ENCODE measurements around the gene ZNF516.

Gene ZNF516

DNA sequence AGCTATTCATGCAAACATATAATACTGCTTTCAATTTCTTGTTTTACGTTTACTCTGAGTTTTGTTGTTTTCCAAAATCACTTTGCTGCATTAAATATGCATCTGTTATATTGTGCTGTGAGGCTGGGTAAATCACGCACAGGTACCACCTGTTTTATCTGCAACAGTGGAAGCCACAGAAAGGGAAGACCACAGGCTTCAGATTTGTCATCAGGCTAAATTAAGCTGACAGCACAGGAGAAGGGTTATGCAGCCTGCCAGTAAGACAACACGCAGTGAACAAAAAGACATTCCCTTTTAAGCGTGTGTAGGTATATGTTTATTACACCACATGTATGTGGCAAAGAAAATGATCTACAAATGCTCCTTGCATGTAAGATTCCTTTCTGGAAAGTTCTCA, 38.2 kb downstream of the ZNF516 start:
- Histone ChIP-seq H3K4me1 (ENCODE audit: insufficient read depth, low read length) (peaks cover 26% of the 10 kb centered on the region), H3K9ac (ENCODE audit: low read depth, low read length) (no peak overlapping the region), H3K27me3 (ENCODE audit: insufficient read depth, low read length) (peaks cover 22% of the 10 kb centered on the region), H3K4me3 (ENCODE audit: low read length) (no peak overlapping the region), H3K36me3 (ENCODE audit: insufficient read depth, low read depth, low read length) (no peaks in the 10 kb centered on the region), H3K9me3 (ENCODE audit: insufficient read depth, low read depth, low read length) (no peaks in the 10 kb centered on the region), H3K27ac (ENCODE audit: low read length) (no peak overlapping the region)

DNA sequence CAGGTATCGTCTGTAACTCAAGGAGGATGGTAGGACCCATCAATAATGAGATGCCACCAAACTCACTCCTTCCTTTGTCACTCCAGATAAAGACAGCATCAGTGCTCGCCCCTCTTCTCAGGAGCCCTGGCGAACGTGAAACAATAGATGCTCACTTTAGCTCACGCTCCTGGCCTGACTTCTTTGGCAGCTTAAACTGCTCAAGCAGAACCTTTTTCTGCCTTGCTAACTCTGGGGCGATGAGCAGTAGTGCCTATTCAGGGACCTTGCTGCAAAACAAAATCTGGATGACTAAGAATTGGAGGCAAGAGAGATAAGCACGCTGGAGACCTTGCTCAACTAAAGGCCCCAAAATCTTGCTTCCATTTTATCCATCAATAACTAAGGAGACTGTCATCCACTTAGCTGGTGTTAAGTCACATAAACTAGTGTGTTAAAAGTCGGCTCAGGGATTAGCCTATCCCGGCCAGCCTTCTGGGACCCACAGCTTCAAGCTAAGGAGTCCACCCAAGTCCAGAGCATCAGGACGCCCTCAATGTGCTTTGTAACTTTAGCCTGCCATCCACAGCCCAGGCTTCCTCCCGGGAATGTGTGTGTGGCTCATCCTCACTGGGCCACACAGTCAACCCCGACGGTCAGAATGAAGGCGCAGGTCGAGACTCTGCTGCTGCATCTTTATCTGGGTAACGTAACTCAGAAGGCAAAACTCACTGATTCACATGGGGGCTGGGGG, 38.9 kb downstream of the ZNF516 start:
- no peaks in the 10 kb centered on the region for H3K9me3 ChIP-seq (ENCODE audit: insufficient read depth, low read depth, low read length)
- H3K9ac ChIP-seq (ENCODE audit: low read depth, low read length), result no peak overlapping the region
- no peak overlapping the region for H3K4me3 ChIP-seq (ENCODE audit: low read length)
- peaks cover 31% of the 10 kb centered on the region for H3K4me1 ChIP-seq (ENCODE audit: insufficient read depth, low read length)
- H3K27ac ChIP-seq (ENCODE audit: low read length), result no peak overlapping the region
- peaks cover 29% of the 10 kb centered on the region for H3K27me3 ChIP-seq (ENCODE audit: insufficient read depth, low read length)
- H3K36me3 ChIP-seq (ENCODE audit: insufficient read depth, low read depth, low read length), result no peaks in the 10 kb centered on the region

DNA sequence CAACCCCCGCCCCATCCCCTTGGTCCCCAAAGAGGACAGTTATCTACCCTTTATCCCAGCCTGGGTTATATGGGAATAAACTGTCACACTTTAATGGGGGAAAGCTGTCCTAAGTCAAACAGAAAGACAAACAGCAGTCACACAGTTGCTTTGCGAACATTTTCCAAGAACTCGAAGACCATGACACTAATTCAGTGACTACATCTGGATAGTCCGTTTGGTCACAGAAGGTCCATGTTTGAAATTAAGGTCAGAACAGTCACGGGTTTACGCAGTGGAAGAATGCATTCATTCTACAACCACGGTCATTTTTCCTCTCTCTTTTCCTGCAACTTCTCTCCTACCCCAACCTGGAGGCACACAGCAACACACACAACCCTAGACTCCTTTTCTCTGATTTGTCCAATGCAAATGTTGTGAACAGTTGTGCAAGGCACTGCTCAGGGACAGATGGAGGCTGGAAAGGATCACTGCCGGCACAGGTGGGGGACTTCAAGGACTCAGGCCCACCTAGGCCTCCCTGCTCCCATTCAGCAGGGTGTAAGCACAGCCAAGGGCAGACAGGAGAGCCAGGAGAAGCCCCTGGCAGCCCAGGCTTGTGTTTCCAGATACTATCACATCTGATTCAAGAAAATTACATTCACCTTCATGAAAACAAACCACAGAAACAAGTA, 39.9 kb downstream of the ZNF516 start:
- Histone ChIP-seq H3K4me1 (ENCODE audit: insufficient read depth, low read length) (peaks cover 34% of the 10 kb centered on the region), H3K27me3 (ENCODE audit: insufficient read depth, low read length) (peaks cover 39% of the 10 kb centered on the region), H3K9me3 (ENCODE audit: insufficient read depth, low read depth, low read length) (no peaks in the 10 kb centered on the region), H3K4me3 (ENCODE audit: low read length) (no peak overlapping the region), H3K27ac (ENCODE audit: low read length) (no peak overlapping the region), H3K9ac (ENCODE audit: low read depth, low read length) (no peak overlapping the region), H3K36me3 (ENCODE audit: insufficient read depth, low read depth, low read length) (no peaks in the 10 kb centered on the region)

DNA sequence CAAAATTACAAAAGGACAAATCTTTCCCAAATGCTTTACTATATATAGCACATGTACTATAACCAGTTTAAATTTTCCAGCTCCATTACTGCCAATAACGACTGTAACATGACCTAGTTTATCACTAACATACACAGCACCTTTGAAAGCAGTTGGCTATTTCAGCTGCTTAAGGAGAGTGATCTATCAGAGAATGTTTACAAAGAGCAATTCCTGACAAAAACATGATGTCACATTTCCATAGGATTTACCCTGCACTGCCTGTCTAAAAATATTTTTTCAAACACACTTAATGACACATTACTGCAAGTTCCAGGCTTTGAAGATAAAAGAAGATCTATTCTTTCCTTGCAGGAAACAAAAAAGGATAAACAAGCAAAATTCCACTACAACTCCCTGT, 40.6 kb downstream of the ZNF516 start:
- Histone ChIP-seq H3K27ac (ENCODE audit: low read length) (no peak overlapping the region), H3K36me3 (ENCODE audit: insufficient read depth, low read depth, low read length) (no peaks in the 10 kb centered on the region), H3K9me3 (ENCODE audit: insufficient read depth, low read depth, low read length) (no peaks in the 10 kb centered on the region), H3K9ac (ENCODE audit: low read depth, low read length) (no peak overlapping the region), H3K4me3 (ENCODE audit: low read length) (no peak overlapping the region), H3K27me3 (ENCODE audit: insufficient read depth, low read length) (peaks cover 45% of the 10 kb centered on the region), H3K4me1 (ENCODE audit: insufficient read depth, low read length) (peaks cover 39% of the 10 kb centered on the region)

DNA sequence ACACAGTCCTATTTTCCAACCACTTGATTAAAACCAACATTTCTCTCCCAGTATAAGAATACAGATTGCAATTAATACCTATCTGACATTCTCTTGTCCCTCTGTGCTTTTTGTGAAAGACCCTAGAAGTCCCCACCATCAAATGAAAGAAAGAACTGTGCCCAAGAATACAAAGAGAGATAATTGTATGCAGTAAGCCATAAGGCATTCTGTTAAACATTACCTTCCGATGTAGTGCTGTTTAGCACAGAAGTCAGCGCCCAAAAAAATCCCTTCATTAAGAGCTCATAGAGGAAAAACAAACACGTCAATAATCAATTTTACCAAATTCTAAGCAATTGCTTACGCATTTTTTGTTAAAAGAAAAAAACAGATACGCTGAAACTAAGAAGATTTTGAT, 41.1 kb downstream of the ZNF516 start:
- H3K4me1 ChIP-seq (ENCODE audit: insufficient read depth, low read length), result peaks cover 39% of the 10 kb centered on the region
- H3K9me3 ChIP-seq (ENCODE audit: insufficient read depth, low read depth, low read length), result no peaks in the 10 kb centered on the region
- H3K36me3 ChIP-seq (ENCODE audit: insufficient read depth, low read depth, low read length), result no peaks in the 10 kb centered on the region
- H3K27ac ChIP-seq (ENCODE audit: low read length), result no peak overlapping the region
- H3K4me3 ChIP-seq (ENCODE audit: low read length), result no peak overlapping the region
- peaks cover 46% of the 10 kb centered on the region for H3K27me3 ChIP-seq (ENCODE audit: insufficient read depth, low read length)
- no peak overlapping the region for H3K9ac ChIP-seq (ENCODE audit: low read depth, low read length)

DNA sequence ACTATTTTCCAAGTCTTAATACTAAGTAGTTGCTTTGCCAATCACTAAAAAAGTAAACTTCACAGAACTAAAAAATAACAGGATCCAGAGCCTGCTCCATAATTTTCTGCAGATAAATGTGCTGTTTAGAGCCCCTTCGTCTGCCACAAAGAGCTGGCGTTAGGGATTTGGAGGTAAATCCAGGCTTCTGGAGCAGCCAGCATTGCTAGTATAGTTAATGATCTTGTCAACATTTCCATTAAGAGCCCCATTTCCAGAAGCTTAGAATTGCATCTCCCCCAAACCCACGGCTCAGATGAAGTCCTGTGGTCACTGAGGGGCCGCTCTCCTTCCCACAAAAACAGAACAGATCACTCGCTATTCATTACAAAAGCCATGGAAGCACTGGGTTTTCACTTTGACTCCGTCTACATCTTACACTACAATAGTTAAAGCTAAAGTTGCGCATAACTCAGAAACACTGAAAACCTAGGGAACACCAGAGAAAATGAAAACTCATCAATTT, 41.9 kb downstream of the ZNF516 start:
- peaks cover 39% of the 10 kb centered on the region for H3K4me1 ChIP-seq (ENCODE audit: insufficient read depth, low read length)

DNA sequence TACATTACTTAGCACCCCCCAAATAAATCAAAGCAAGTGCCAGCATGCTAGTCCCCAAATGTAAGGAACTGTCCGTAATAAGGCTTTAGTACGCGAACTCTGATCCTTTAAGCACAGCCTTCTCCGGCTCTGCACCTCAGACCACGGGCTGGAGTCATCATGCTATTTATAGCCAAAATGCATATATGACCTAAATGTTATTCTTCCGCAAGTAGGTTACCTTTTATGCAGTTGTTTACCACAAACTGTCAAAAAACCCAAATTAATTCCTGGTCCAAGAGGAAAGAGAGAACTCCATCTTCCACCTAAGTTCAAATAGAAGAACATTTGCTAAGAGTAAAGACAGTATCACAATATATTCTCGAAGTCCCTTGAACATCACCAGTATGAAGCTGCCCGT, 42.7 kb downstream of the ZNF516 start:
- Histone ChIP-seq H3K4me1 (ENCODE audit: insufficient read depth, low read length) (peaks cover 39% of the 10 kb centered on the region), H3K4me3 (ENCODE audit: low read length) (peak overlapping the region; percentile 77), H3K27me3 (ENCODE audit: insufficient read depth, low read length) (peaks cover 46% of the 10 kb centered on the region), H3K9me3 (ENCODE audit: insufficient read depth, low read depth, low read length) (no peaks in the 10 kb centered on the region), H3K36me3 (ENCODE audit: insufficient read depth, low read depth, low read length) (no peaks in the 10 kb centered on the region), H3K27ac (ENCODE audit: low read length) (no peak overlapping the region), H3K9ac (ENCODE audit: low read depth, low read length) (peak overlapping the region; percentile 31; the same call in 1 of the 2 replicates)

More for the DNA sequence above, 41.9 kb downstream of the ZNF516 start:
- Histone ChIP-seq H3K4me3 (ENCODE audit: low read length) (peak overlapping the region; percentile 28; the same call in 1 of the 2 replicates), H3K9ac (ENCODE audit: low read depth, low read length) (no peak overlapping the region), H3K9me3 (ENCODE audit: insufficient read depth, low read depth, low read length) (no peaks in the 10 kb centered on the region), H3K27ac (ENCODE audit: low read length) (no peak overlapping the region), H3K27me3 (ENCODE audit: insufficient read depth, low read length) (peaks cover 46% of the 10 kb centered on the region), H3K36me3 (ENCODE audit: insufficient read depth, low read depth, low read length) (no peaks in the 10 kb centered on the region)

DNA sequence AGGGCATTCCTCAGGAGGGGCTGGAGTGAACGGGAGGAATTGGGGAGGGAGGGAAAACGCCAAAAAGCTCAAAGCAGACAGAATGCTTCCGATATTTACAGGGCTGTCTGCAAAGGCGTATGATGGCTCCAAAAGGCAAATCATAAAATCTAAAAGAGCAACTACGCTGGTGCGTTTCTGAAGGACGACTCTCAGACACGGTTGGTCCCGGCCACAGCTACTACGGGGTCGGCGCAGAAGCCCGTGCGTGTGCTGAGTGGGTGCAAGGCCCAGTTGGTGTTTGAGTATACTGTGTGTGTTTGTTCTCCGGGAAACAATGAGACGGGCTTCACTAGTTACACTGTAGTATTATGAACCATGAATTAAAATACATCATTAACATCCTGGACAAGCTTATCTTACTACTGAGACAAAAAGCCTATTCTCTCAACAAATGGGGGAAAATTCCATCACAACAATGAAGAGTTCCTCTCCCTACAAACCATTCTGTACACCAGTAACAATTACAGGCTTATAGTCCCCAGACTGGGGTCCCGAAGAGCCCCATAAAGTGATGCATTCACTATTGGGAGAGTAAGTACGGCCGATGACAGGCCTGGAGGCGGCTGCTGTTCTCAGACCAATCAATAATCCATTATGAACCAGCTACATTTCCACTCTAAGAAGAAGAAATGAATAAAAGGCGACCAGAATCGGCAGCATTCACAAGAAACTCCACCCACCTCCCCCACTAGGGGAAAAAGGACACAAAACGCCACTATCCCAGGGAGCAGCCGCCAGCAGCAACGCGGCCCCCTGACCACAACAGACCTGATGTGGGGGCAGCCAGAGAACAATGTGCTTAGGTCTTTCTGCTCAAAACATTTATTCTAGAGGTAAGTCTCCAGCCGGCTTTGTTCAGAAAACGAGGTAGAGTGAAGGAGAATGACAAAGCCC, 43.4 kb downstream of the ZNF516 start:
- Histone ChIP-seq H3K4me1 (ENCODE audit: insufficient read depth, low read length) (peaks cover 35% of the 10 kb centered on the region), H3K9ac (ENCODE audit: low read depth, low read length) (peak overlapping the region; percentile 66), H3K36me3 (ENCODE audit: insufficient read depth, low read depth, low read length) (no peaks in the 10 kb centered on the region), H3K27ac (ENCODE audit: low read length) (no peak overlapping the region), H3K27me3 (ENCODE audit: insufficient read depth, low read length) (peaks cover 46% of the 10 kb centered on the region), H3K4me3 (ENCODE audit: low read length) (peak overlapping the region; percentile 77), H3K9me3 (ENCODE audit: insufficient read depth, low read depth, low read length) (no peaks in the 10 kb centered on the region)

DNA sequence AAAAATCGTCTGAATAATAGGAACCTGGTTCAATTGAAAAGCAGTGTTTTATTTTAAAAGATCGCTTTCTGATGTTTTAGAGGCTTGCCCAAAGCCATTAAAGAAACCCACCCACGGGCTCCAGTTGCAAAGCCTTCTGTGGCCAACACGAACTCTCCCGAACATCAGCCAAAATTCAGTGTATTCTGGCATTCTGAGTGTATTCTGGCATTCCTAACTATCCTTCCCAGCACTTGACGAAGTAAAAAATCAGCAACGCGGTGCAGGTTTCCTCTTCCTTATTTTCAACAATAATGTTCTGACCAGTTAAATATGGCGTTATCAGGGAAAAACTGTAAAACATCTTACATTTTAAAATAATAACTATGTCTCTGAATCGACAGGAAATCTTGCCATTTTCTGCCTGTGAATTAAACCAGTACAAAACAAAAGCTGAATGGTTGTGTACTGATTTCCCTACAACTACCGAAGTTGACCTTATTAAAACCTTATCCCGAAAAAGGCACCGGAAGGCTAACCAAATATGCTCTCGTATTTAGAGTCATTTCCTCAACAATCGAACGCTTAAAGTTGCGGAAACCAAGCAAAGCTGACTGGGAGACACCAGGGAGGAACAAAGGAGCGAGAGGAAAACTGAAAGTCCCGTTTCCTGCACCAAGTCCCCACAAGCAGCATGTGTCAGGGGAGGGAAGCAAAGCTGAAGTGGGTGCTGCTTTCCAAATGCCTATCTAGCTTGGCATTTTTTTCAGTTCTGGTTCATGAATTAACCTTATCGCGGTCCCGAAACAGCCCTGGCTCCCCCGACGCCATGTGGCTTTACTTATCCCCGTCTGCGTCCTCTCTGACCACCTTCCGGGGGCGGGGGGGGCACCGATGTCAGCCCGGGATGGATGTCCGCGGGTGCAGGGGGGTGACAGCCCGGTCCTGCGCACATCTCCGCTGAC, 44.3 kb downstream of the ZNF516 start:
- Histone ChIP-seq H3K9ac (ENCODE audit: low read depth, low read length) (peak overlapping the region; percentile 66; the same call in 1 of the 2 replicates), H3K4me1 (ENCODE audit: insufficient read depth, low read length) (peaks cover 35% of the 10 kb centered on the region), H3K9me3 (ENCODE audit: insufficient read depth, low read depth, low read length) (no peaks in the 10 kb centered on the region), H3K27ac (ENCODE audit: low read length) (no peak overlapping the region), H3K27me3 (ENCODE audit: insufficient read depth, low read length) (peaks cover 46% of the 10 kb centered on the region), H3K36me3 (ENCODE audit: insufficient read depth, low read depth, low read length) (no peaks in the 10 kb centered on the region), H3K4me3 (ENCODE audit: low read length) (peak overlapping the region; percentile 77)

DNA sequence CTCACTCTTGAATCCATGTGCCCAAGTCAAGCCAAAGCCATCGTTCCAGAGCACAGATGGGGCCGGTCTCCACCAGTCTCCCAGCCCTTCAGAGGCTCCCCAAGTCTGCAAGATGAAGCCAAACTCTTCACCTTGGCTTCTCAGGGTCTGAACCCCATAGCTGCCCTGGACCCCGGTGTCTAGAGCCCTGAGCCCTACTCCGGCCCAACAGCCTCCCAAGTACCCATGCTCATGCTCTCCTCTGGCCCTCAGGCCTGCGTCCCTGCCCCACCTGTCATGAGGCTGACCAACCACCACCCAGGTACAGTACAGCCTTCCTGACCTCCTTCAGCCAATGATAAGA, 46.0 kb downstream of the ZNF516 start:
- H3K9me3 ChIP-seq (ENCODE audit: insufficient read depth, low read depth, low read length), result no peaks in the 10 kb centered on the region
- H3K9ac ChIP-seq (ENCODE audit: low read depth, low read length), result no peak overlapping the region
- no peaks in the 10 kb centered on the region for H3K36me3 ChIP-seq (ENCODE audit: insufficient read depth, low read depth, low read length)
- H3K4me1 ChIP-seq (ENCODE audit: insufficient read depth, low read length), result peaks cover 34% of the 10 kb centered on the region
- no peak overlapping the region for H3K4me3 ChIP-seq (ENCODE audit: low read length)
- no peak overlapping the region for H3K27ac ChIP-seq (ENCODE audit: low read length)
- H3K27me3 ChIP-seq (ENCODE audit: insufficient read depth, low read length), result peaks cover 46% of the 10 kb centered on the region
